SK-N-DZ (cell line): Measurements from ENCODE around the gene RIPK4.
"Not testable (repeated sequence)": the region's sequence is repeated elsewhere in the genome, so short reads cannot be mapped to it uniquely, and the experiment has no call there.

Source experiments
- DNase-seq: peaks from one replicate; pipeline ENCODE4 v3.0.0-alpha.2; 2015; ENCODE audit warnings: low spot score

The RIPK4 gene

GRCh38 chr21:41714299-41714865, 52.5 kb downstream of the RIPK4 start:
- DNase-seq: not testable (repeated sequence)

DNA sequence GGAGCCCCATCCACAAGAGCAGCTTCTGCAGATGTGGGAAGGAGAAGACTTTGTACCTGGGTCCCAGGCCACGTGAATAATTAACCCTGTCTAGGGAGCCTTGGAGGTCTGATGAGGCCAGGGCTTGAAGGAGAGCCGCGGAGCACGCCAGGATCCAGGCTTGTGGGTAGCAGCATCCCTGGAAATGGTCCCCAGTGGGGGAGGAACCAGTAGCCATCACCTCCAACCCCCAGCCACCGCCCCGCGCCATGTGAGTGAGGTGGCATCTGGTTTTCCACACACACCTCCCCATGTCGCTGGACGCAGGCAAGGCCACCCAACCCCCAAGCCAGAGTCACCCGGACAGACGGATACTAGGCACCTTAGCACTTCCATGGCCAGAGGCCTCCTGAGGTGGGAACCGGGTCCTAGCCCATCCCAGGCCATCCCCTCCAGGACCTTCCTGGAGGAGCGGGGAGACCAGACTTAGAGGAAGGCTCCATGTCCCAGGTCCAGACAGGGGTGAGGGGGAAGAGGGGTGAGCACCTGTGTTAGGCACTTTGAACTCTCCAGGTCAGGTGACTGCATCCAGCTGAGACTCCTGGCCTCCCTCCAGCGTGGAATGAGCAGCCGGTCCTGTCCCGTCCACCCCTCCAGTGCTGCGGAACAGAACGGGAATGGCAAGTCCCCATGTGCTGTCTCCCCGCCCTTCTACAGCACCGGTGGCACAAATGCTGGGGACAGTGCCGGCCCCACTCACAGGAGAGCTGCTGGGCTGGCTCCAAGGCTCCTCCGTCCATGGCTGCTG, 53.2 kb downstream of the RIPK4 start:
- no peak for DNase-seq

DNA sequence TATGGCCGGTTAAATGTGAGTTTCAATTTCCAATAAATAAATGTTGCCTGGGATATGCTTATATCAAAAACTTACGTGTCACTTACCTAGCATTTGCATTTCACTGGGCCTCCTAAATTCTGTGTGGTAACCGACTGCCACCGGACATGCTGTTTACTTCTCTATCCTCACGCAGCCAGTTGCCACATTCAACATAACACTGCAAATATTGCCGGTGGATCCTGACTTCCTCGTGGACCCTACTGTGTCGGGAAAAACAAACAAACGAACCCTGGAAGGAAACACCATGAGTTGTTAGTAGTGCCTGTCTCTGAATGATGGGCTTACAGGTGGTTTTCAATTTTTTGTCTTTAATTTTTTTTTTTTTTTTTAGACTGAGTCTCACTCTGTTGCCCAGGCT, 54.1 kb downstream of the RIPK4 start:
- no peak for DNase-seq

DNA sequence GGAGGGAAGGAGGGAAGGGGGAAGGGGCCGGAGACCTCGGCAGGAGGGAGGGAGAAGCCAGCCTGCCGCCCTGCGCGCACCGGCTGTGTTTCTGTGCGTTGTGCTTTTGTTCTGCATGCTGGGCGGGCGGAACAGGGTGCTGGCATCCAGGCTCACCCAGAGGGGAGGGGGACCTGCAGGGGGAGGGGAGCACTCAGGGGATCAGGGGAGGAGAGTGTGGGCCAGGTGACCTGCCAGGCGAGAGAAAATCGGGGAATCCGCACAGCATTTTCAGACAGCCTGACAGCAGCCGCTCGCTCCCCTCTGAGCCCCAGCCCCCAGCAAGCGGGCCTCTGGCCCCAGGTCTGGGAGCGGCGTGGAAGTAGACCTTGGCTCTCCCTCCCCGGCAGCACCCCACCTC, 54.7 kb downstream of the RIPK4 start:
- DNase-seq: no peak

DNA sequence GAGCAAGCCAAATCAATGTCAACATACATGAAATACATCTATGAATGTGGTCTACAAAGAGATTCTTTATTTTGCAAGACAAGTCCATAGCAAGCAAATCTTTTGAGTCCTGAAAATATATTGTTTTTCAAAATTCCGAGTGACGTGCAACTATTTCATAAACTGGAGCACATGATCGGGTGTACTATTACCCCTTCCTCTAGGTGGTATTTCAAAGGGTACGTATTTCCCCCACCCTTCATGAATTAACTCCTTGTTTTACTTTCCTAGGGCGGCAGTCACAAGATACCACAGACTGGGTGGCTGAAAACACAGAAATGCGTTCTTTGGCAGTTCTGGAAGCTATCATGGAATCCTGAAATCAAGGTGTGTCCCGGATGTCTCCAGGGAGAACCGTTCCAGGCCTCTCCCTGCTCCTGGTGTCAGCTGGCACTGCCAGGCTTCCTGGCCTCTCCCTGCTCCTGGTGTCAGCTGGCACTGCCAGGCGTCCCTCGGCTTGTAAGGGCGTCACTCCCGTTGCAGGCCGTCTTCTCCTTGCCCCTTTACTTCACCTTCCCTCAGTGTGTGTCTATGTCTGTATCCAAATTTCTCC, 55.3 kb downstream of the RIPK4 start:
- DNase-seq: no peak

- DNase-seq: no peak
Measured at GRCh38 chr21:41710823-41711160, 56.1 kb downstream of the RIPK4 start.

DNA sequence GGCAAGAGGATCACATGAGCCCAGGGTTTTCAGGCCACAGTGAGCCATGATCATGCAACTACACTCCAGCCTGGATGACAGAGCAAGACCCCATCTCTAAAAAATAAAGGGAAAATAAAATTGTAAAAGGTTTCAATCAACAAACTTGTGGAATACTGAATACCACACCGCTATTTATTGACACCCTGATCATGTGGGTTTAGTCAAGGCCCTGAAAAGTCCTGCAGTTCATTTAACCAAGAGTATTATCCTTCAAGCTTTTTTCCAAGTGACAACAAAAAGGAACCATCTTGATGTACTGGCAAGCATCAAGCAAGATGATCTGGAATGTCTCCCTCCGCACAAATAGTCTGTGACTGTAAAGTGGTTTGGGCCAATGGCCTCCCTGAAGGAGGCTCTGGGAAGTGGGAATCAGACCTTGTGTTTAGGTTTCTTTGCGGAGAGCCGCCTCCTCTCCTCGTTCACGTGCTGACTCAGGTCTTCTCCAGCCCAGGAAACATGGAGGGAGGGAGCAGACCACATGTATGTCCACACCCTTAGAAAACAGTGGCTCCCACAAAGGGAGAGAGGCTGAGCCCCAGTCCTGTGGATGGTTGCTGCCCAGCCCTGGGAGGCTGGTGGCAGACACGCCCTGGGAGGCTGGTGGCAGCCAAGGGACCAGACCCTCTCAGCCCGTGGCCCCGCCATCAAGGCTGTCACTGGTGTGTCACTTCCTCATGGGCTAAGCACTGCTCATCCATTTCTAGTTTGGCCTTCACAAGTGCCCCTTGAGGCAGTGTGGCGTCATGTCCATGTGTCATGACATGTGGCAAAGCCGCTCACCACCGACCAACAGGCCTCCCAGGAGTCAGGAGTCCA, 56.7 kb downstream of the RIPK4 start:
- DNase-seq: no peak

DNA sequence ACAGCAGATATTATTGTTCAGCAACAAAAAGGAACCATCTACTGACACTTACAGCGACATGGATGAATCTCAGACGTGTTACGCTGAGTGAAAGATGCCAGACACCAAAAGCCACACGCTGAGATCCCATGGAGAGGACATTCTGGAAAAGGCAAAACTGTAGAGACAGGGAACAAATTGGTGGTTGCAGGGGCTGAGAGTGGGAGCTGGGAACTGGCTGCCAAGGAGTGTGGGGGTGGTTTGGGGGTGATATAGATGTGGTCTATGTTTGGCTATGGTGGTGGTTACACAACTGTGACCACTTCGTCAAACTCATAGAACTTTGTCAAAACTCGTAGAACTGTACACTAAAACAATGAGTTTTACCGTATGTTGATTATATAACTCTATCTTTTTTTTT, 57.7 kb downstream of the RIPK4 start:
- no peak for DNase-seq

GRCh38 chr21:41707960-41708330, 58.9 kb downstream of the RIPK4 start:
- DNase-seq: no peak

GRCh38 chr21:41707231-41707959, 59.5 kb downstream of the RIPK4 start:
- DNase-seq: no peak

GRCh38 chr21:41706678-41707077, 60.2 kb downstream of the RIPK4 start:
- no peak for DNase-seq

DNA sequence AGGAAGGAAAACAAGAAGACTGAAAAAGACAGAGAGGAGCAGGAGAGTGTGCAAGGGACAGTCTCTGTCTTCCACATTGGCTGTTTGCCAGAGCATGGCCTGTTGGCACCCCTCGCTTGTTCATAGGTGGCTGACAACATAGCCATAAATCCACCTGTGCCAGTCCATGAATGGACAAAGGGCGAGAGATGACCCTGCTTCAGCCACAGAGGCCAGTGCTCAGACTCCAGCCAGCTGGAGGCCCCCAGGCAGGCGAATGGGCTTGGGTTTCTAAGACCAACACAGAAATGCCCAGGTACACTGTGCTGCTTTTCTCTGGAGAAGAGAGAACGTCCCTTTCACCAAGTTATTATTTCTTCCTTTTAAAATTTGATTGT, 60.6 kb downstream of the RIPK4 start:
- DNase-seq: no peak

DNA sequence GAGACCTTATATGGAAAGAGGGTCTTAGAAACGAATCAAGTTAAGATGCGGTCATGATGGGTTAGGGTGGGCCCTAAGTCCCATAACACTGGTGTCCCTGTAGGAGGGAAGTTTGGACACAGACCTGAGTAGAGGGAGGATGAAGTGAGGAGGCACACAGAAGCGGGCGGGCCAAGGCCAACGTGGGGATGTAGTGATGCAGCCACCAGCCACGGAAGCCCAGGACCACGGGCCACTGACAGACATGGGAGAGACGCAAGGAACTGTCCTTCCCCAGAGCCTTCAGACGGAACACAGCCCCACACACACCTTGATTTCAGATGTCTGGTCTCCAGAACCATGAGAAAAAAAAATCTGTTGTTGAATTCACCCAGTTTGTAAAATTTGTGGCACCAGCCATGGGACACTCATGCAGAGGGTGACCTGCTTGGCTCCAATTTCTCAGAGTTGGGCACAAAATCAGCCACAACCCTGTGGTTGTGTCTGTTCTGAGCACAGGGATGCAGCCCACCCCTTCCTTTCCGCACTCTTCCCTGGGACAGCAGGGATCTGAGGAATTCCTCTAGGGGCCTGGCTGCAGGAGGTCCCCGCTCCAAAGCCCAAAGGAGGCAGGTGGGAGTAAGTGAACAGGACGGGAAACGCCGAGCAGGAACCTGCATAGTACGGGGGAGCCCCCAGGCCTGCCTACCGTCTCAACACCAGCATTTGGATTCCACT, 61.1 kb downstream of the RIPK4 start:
- DNase-seq: no peak

GRCh38 chr21:41703857-41704501, 62.9 kb downstream of the RIPK4 start:
- no peak for DNase-seq

GRCh38 chr21:41701749-41702148, 65.1 kb downstream of the RIPK4 start:
- no peak for DNase-seq

- no peak for DNase-seq
Measured at GRCh38 chr21:41699311-41699710, 67.5 kb downstream of the RIPK4 start.

- DNase-seq: no peak
Measured at GRCh38 chr21:41698071-41698470, 68.8 kb downstream of the RIPK4 start.

- no peak for DNase-seq
Measured at GRCh38 chr21:41695513-41695912, 71.3 kb downstream of the RIPK4 start.

DNA sequence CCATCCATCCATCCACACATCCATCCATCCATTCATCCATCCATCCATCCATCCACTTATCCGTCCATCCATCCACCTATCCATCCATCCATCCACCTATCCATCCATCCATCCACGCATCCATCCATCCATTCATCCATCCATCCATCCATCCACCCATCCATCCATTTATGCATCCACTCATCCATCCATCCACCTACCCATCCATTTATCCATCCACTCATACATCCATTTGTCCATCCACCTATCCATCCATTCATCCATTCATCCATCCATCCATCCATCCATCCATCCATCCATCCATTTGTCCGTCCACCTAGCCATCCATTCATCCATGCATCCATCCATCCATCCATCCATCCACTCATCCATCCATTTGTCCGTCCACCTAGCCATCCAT, 72.8 kb downstream of the RIPK4 start:
- not testable (repeated sequence) for DNase-seq

DNA sequence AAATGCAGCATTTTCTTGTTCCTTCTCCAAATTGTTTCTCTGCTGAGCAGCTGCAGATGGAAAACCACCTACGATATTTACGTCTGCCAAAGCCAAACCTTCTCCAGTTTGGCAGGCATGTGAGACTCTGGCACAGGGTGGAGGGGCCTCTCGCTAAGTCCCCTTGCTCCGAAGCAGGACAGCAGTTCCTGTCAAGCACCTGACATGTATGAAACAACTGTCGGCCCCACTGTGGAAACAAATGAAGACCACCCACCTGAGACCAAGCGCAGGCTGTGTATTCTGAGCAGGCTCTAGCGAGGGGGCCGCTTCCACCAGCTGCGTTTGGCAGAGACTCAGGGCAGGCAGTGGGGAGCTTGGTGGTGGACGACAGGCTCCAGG, 74.7 kb downstream of the RIPK4 start:
- no peak for DNase-seq
